A549 (cell line): ENCODE results near the gene RIMS4. TPM values are rescaled to one million over a fixed set of nuclear protein-coding genes. Genes with fewer than 3 reads are reported as not detected.

Experiments
- ATAC-seq, 2 experiments: fragments of 200-7000 bp in 1 of 2; fragments of >200 bp in 1 of 2; cut with Nextera tagmentation in 1 of 2; cut with Tn5 transposase in 1 of 2; 3 replicates each; pipeline versions ENCODE4 v1.8.0 to v1.9.1; 2018 to 2020; ENCODE audit warnings: mild to moderate bottlenecking in 1 of 2, moderate library complexity in 1 of 2
- CTCF ChIA-PET: fragments of 300-600 bp; sonication (Branson Sonifier 250); formaldehyde crosslinking; extraction: SDS; loops from one replicate; lab custom pipeline; 2021; ENCODE audit warnings: antibody characterized with exemption, inconsistent platforms; lab: Yijun Ruan, JAX
- POLR2A ChIA-PET: fragments of 350-600 bp; formaldehyde crosslinking; extraction: SDS; loops from one replicate; lab custom pipeline; 2021; ENCODE audit warnings: antibody characterized with exemption, inconsistent platforms; lab: Yijun Ruan, JAX
- DNase-seq, 2 experiments: peaks; one replicate each; pipeline versions ENCODE4 v3.0.0 to v3.0.0-alpha.2; 2011 to 2016; ENCODE audit warnings: low read depth in 1 of 2, low spot score in 1 of 2
- FAIRE-seq: peaks from 2 replicates; lab custom pipeline; 2011; peaks lifted over from hg19 to GRCh38; lab: Jason Lieb, UNC
- H3K27ac ChIP-seq, 2 experiments: fragments of >200 bp; sonication (Bioruptor Twin); formaldehyde crosslinking; 3 replicates each; pipeline ENCODE4 v1.5.1; 2016 to 2017
- H3K4me1 ChIP-seq: fragments of >200 bp; sonication (Bioruptor Twin); formaldehyde crosslinking; 3 replicates; pipeline ENCODE4 v1.6.1; 2016
- H3K4me2 ChIP-seq: fragments of >200 bp; sonication (Bioruptor Twin); formaldehyde crosslinking; 3 replicates; pipeline ENCODE4 v1.6.1; 2016
- H3K4me3 ChIP-seq: fragments of >200 bp; sonication (Bioruptor Twin); formaldehyde crosslinking; 3 replicates; pipeline ENCODE4 v1.5.1; 2016
- H3K9me3 ChIP-seq: fragments of >200 bp; sonication (Bioruptor Twin); formaldehyde crosslinking; 3 replicates; pipeline ENCODE4 v1.6.1; 2016
- BHLHE40 ChIP-seq: IDR thresholded peaks from 2 replicates; pipeline ENCODE4 v1.6.1; 2012; ENCODE audit warnings: low read depth, low read length, inconsistent platforms
- CBX2 ChIP-seq: fragments of 200-600 bp; sonication (generic); IDR thresholded peaks from 2 replicates; pipeline ENCODE4 v1.6.1; 2016; ENCODE audit warnings: low read depth, mild to moderate bottlenecking, borderline replicate concordance
- CBX8 ChIP-seq: fragments of 200-600 bp; sonication (generic); IDR thresholded peaks from 2 replicates; pipeline ENCODE4 v1.6.1; 2016
- EHMT2 ChIP-seq: fragments of 200-600 bp; sonication (generic); IDR thresholded peaks from 2 replicates; pipeline ENCODE4 v1.6.1; 2016; ENCODE audit warnings: antibody characterized with exemption, low read depth, mild to moderate bottlenecking, moderate library complexity
- FOSB ChIP-seq: fragments of 250-450 bp; sonication (Bioruptor Pico); IDR thresholded peaks from 2 replicates; pipeline ENCODE4 v1.5.0; 2020; ENCODE audit warnings: mild to moderate bottlenecking, moderate library complexity
- FOSL2 ChIP-seq, 2 experiments: fragments of 450-650 bp in 1 of 2; fragments of >200 bp in 1 of 2; sonication (Bioruptor Twin) in 1 of 2; formaldehyde crosslinking; IDR thresholded peaks; 2 replicates each; pipeline versions ENCODE4 v1.5.0 to v1.6.1; 2016 to 2020; ENCODE audit warnings: mild to moderate bottlenecking in 1 of 2, moderate library complexity in 1 of 2
- HDAC2 ChIP-seq: fragments of 200-600 bp; sonication (generic); IDR thresholded peaks from 2 replicates; pipeline ENCODE4 v1.6.1; 2016
- HMGXB4 ChIP-seq: fragments of 250-450 bp; sonication (Bioruptor Pico); IDR thresholded peaks from 2 replicates; pipeline ENCODE4 v1.5.0; 2021; ENCODE audit warnings: mild to moderate bottlenecking, moderate library complexity, borderline replicate concordance
- HOXA7 ChIP-seq: fragments of 250-450 bp; sonication (Bioruptor Pico); IDR thresholded peaks from 2 replicates; pipeline ENCODE4 v1.5.0; 2020; ENCODE audit warnings: mild to moderate bottlenecking, moderate library complexity
- HOXB13 ChIP-seq: fragments of 250-450 bp; sonication (Bioruptor Pico); IDR thresholded peaks from 2 replicates; pipeline ENCODE4 v1.5.0; 2020; ENCODE audit warnings: low read depth, mild to moderate bottlenecking, moderate library complexity
- KDM1A ChIP-seq: fragments of 200-600 bp; sonication (generic); IDR thresholded peaks from 2 replicates; pipeline ENCODE4 v1.6.1; 2016; ENCODE audit warnings: low read depth, mild to moderate bottlenecking
- KDM5A ChIP-seq: fragments of 200-600 bp; sonication (generic); IDR thresholded peaks from 2 replicates; pipeline ENCODE4 v1.6.1; 2016; ENCODE audit warnings: antibody characterized with exemption, mild to moderate bottlenecking
- MYC ChIP-seq: IDR thresholded peaks from 2 replicates; pipeline ENCODE4 v1.6.1; 2012; ENCODE audit warnings: mild to moderate bottlenecking, inconsistent platforms, low read length, improper control_type of control experiment, borderline replicate concordance
- RCOR1 ChIP-seq: fragments of 150-350 bp; IDR thresholded peaks from 2 replicates; pipeline ENCODE4 v1.6.1; 2014; ENCODE audit warnings: antibody characterized with exemption, low read length, low read depth
- RFX5 ChIP-seq: fragments of 450-650 bp; IDR thresholded peaks from 2 replicates; pipeline ENCODE4 v1.7.1; 2014; ENCODE audit warnings: antibody characterized with exemption, mild to moderate bottlenecking, moderate library complexity
- SREBF2 ChIP-seq: fragments of 450-650 bp; IDR thresholded peaks from 2 replicates; pipeline ENCODE4 v1.6.1; 2014; ENCODE audit warnings: mild to moderate bottlenecking, moderate library complexity
- TFCP2L1 ChIP-seq: fragments of 250-450 bp; sonication (Bioruptor Pico); IDR thresholded peaks from 2 replicates; pipeline ENCODE4 v1.5.0; 2021; ENCODE audit warnings: mild to moderate bottlenecking
- ZFP36 ChIP-seq: fragments of 450-650 bp; IDR thresholded peaks from 2 replicates; pipeline ENCODE4 v1.6.1; 2014; ENCODE audit warnings: borderline replicate concordance; ENCODE audit not compliant: partially characterized antibody
- WGBS: methylation state at CpG from one replicate; pipeline ENCODE4 v1.1.6; 2017; ENCODE audit errors: missing lambda C conversion rate; 5-methylcytosine and 5-hydroxymethylcytosine counted together
- polyA plus RNA-seq, 4 experiments: library from polyadenylated mRNA; depleted of rRNA in 3 of 4; stranded (reverse); fragments of >200 nt; fragmentation: RNase III in 1 of 4; extraction: RNeasy Plus Mini Kit Qiagen cat#74134 plus additional on column Dnase treatment in 1 of 4; gene quantifications; 2 replicates in 3 of 4; 3 replicates in 1 of 4; pipeline ENCODE4 v1.2.3, GENCODE V29; 2011 to 2017
- TF ChIP-seq, protein P1 (sequence below): IDR thresholded peaks from 2 replicates; pipeline ENCODE4 v1.6.1; 2012
- TF ChIP-seq, protein P2 (sequence below): IDR thresholded peaks from 2 replicates; pipeline ENCODE4 v1.6.1; 2012; ENCODE audit warnings: low read depth, borderline replicate concordance
- TF ChIP-seq, protein P3 (sequence below): fragments of >200 bp; sonication (Bioruptor Twin); formaldehyde crosslinking; IDR thresholded peaks from 2 replicates; pipeline ENCODE4 v1.6.1; 2016

The RIMS4 gene
- polyA plus RNA-seq, 2 of the 4 experiments (the other 2 are of a cell fraction), result 0.39 to 1.3 TPM

DNA sequence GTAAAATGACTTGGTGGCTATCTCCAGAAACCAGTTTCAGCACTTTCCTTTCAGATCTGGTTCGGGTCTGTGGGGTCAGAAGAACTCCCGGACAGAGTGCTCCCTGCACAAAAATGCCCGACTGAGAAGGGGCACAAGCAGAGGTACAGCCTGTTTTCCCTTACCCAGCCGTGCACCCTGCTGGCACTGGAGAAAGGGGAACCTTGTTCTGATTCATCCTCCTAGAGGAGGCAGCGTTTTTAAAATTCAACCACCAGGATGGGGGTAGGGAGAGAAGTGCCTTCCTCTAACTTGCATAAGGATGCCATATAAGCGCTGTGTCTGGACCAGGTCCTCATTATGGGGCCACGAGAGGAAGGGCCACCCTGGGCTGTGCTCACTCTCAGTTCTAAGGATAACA, 17.6 kb downstream of the RIMS4 start:
- H3K9me3 ChIP-seq, result no peaks in the 10 kb centered on the region
- CTCF ChIA-PET, result interaction anchor here (3.2 kb wide), 1 partner anchor 45 kb away, joined by 10 read pairs; no protein-coding TSS in a partner anchor
- ATAC-seq (no peak), DNase-seq (no peak), FAIRE-seq (no peak)
- TF ChIP-seq BHLHE40 (no peak), RFX5 (no peak), EHMT2 (no peak), HOXB13 (CRISPR knock-in tag) (no peak), FOSB (CRISPR knock-in tag) (no peak), FOSL2 (IDR thresholded peaks at IDR 0.05) (no peak), FOSL2 (CRISPR knock-in tag; IDR thresholded peaks at IDR 0.05) (no peak), HDAC2 (no peak), HOXA7 (no peak), SREBF2 (no peak), CBX2 (no peak)
- TF ChIP-seq, protein P1, sequence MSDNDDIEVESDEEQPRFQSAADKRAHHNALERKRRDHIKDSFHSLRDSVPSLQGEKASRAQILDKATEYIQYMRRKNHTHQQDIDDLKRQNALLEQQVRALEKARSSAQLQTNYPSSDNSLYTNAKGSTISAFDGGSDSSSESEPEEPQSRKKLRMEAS, result no peak
- TF ChIP-seq, protein P2, sequence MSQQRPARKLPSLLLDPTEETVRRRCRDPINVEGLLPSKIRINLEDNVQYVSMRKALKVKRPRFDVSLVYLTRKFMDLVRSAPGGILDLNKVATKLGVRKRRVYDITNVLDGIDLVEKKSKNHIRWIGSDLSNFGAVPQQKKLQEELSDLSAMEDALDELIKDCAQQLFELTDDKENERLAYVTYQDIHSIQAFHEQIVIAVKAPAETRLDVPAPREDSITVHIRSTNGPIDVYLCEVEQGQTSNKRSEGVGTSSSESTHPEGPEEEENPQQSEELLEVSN, result no peak
- 42% methylated on average over 7 of the region's 7 CpGs for WGBS
- no peak overlapping the region for H3K27ac ChIP-seq
- H3K4me2 ChIP-seq, result no peak overlapping the region
- H3K4me1 ChIP-seq, result no peaks in the 10 kb centered on the region
- no peak overlapping the region for H3K4me3 ChIP-seq
- POLR2A ChIA-PET, result no interaction called here

DNA sequence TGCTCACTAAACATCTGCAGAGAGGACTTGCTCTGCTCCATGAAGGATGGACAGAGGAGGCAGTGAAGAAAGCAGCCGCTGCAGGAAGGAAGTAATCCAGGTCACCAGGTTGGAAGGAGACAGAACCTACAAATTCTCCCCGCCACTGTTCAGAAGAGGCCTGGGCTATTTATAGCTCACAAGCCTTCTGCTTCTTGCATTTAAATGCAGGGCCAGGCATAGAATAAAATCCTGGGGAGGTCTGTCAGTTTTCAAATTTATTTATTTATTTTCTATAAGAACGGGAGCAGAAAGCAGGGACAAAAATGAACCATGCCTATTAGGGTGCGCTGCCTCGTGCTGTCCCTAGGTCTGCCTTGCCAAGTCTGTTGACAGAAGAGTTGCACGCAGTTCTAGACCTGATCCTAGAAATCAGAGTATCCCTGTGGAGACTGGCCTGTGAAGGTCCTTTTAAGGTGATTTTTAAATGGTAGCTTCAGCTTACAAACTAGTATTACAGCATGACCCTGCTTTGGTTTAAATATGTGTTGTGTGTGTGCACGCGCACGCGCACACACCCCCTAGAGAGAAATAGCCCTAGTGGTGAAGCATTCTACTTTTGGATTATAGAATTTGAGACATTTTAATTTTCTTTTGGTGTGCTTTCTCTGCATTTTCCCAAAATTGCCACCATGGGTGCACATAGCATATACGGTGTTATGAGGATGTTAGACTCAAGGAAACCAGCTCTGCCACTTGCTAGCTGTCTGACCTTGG, 19.5 kb downstream of the RIMS4 start:
- no peak overlapping the region for H3K4me2 ChIP-seq
- no peaks in the 10 kb centered on the region for H3K4me1 ChIP-seq
- H3K9me3 ChIP-seq, result no peaks in the 10 kb centered on the region
- POLR2A ChIA-PET, result no interaction called here
- no peak overlapping the region for H3K4me3 ChIP-seq
- CTCF ChIA-PET, result interaction anchor here (1.7 kb wide), 1 partner anchor 34 kb away, joined by 4 read pairs; no protein-coding TSS in a partner anchor
- ATAC-seq (no peak), FAIRE-seq (no peak), DNase-seq (no peak)
- 77% methylated on average over 11 of the region's 11 CpGs for WGBS
- TF ChIP-seq KDM5A, result no peak
- no peak for TF ChIP-seq BHLHE40
- TF ChIP-seq ZFP36, result no peak
- TF ChIP-seq CBX8, result no peak
- TF ChIP-seq CBX2, result no peak
- TF ChIP-seq HMGXB4 (CRISPR knock-in tag), result no peak
- no peak for TF ChIP-seq MYC
- no peak for TF ChIP-seq KDM1A
- no peak for TF ChIP-seq RCOR1
- TF ChIP-seq EHMT2, result no peak
- TF ChIP-seq, protein P2, result no peak
- no peak for TF ChIP-seq TFCP2L1 (CRISPR knock-in tag)
- TF ChIP-seq RFX5, result no peak
- TF ChIP-seq, protein P3, sequence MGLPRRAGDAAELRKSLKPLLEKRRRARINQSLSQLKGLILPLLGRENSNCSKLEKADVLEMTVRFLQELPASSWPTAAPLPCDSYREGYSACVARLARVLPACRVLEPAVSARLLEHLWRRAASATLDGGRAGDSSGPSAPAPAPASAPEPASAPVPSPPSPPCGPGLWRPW, result no peak
- no peak overlapping the region for H3K27ac ChIP-seq
